Mucosa of rectum (tissue), 2 donors: ENCODE measurements around the gene CALY.

ENCODE experiments used
- H3K27ac ChIP-seq, 2 donors: one replicate each; pipeline ENCODE4 v1.7.0; 2013; ENCODE audit warnings: inconsistent platforms in 2 of 2, low read depth in 2 of 2, low read length in 2 of 2
- H3K27me3 ChIP-seq, 2 donors: one replicate each; pipeline ENCODE4 v1.7.0; 2013; ENCODE audit warnings: low read length in 2 of 2; ENCODE audit not compliant: control insufficient read depth in 2 of 2, insufficient read depth in 2 of 2
- H3K36me3 ChIP-seq, 2 donors: one replicate each; pipeline ENCODE4 v1.7.0; 2013; ENCODE audit warnings: low read length in 2 of 2; ENCODE audit not compliant: control insufficient read depth in 2 of 2, insufficient read depth in 2 of 2
- H3K4me1 ChIP-seq, 2 donors: one replicate each; pipeline ENCODE4 v1.7.0; 2013; ENCODE audit warnings: low read length in 2 of 2, mild to moderate bottlenecking in 1 of 2; ENCODE audit not compliant: control insufficient read depth in 2 of 2, insufficient read depth in 2 of 2
- H3K4me3 ChIP-seq, 2 donors: one replicate each; pipeline ENCODE4 v1.7.0; 2013; ENCODE audit warnings: low read length in 2 of 2
- H3K9ac ChIP-seq, 2 donors: one replicate each; pipeline ENCODE4 v1.7.0; 2013; ENCODE audit warnings: low read length in 2 of 2, low read depth in 1 of 2, mild to moderate bottlenecking in 1 of 2
- H3K9me3 ChIP-seq, 2 donors: one replicate each; pipeline ENCODE4 v1.7.0; 2013; ENCODE audit warnings: low read length in 2 of 2; ENCODE audit not compliant: control insufficient read depth in 2 of 2
- donor health status: healthy.
- donor health status: Normal muscosa, but diverticular disease.

Gene CALY

GRCh38 chr10:133366130-133366478, 29.4 kb upstream of the CALY start:
- Histone ChIP-seq H3K4me3 (no peak overlapping the region), H3K36me3 (peaks cover 44 to 64% of the 10 kb centered on the region in 2 donors), H3K9me3 (no peaks in the 10 kb centered on the region), H3K27me3 (no peaks in the 10 kb centered on the region), H3K27ac (no peak overlapping the region), H3K4me1 (peaks cover 7 to 15% of the 10 kb centered on the region in 2 donors), H3K9ac (no peak overlapping the region)

- Histone ChIP-seq H3K27me3 (no peaks in the 10 kb centered on the region), H3K36me3 (peaks cover 44 to 64% of the 10 kb centered on the region in 2 donors), H3K27ac (peak overlapping the region in 1 of 2 donors; percentile 67), H3K4me1 (peaks cover 10 to 20% of the 10 kb centered on the region in 2 donors), H3K4me3 (no peak overlapping the region), H3K9ac (no peak overlapping the region), H3K9me3 (no peaks in the 10 kb centered on the region)
Observed at GRCh38 chr10:133365461-133366129, 28.9 kb upstream of the CALY start.

- peaks cover 17 to 27% of the 10 kb centered on the region in 2 donors for H3K4me1 ChIP-seq
- no peaks in the 10 kb centered on the region for H3K27me3 ChIP-seq
- peak overlapping the region; percentile 4 to 67 for H3K27ac ChIP-seq
- no peaks in the 10 kb centered on the region for H3K9me3 ChIP-seq
- peaks cover 38 to 58% of the 10 kb centered on the region in 2 donors for H3K36me3 ChIP-seq
- H3K4me3 ChIP-seq: no peak overlapping the region
- no peak overlapping the region for H3K9ac ChIP-seq
Observed at GRCh38 chr10:133364645-133365431, 28.1 kb upstream of the CALY start.

- no peaks in the 10 kb centered on the region for H3K27me3 ChIP-seq
- no peak overlapping the region for H3K4me3 ChIP-seq
- peaks cover 19 to 28% of the 10 kb centered on the region in 2 donors for H3K4me1 ChIP-seq
- no peak overlapping the region for H3K9ac ChIP-seq
- peaks cover 24 to 41% of the 10 kb centered on the region in 2 donors for H3K36me3 ChIP-seq
- H3K27ac ChIP-seq: no peak overlapping the region
- H3K9me3 ChIP-seq: no peaks in the 10 kb centered on the region
Observed at GRCh38 chr10:133362846-133363245, 26.1 kb upstream of the CALY start.

- Histone ChIP-seq H3K9ac (no peak overlapping the region), H3K27ac (no peak overlapping the region), H3K4me3 (no peak overlapping the region), H3K4me1 (peaks cover 19 to 32% of the 10 kb centered on the region in 2 donors), H3K27me3 (no peaks in the 10 kb centered on the region), H3K36me3 (peaks cover 23 to 40% of the 10 kb centered on the region in 2 donors), H3K9me3 (no peaks in the 10 kb centered on the region)
Observed at GRCh38 chr10:133361773-133362441, 25.2 kb upstream of the CALY start.

GRCh38 chr10:133361227-133361626, 24.5 kb upstream of the CALY start:
- no peak overlapping the region for H3K4me3 ChIP-seq
- no peak overlapping the region for H3K9ac ChIP-seq
- H3K27ac ChIP-seq: no peak overlapping the region
- no peaks in the 10 kb centered on the region for H3K27me3 ChIP-seq
- peaks cover 20 to 34% of the 10 kb centered on the region in 2 donors for H3K36me3 ChIP-seq
- peaks cover 25 to 39% of the 10 kb centered on the region in 2 donors for H3K4me1 ChIP-seq
- no peaks in the 10 kb centered on the region for H3K9me3 ChIP-seq

- Histone ChIP-seq H3K36me3 (peaks cover 10 to 23% of the 10 kb centered on the region in 2 donors), H3K4me3 (no peak overlapping the region), H3K27me3 (no peaks in the 10 kb centered on the region), H3K9ac (no peak overlapping the region), H3K27ac (peak overlapping the region in 1 of 2 donors; percentile 5), H3K4me1 (peaks cover 20 to 32% of the 10 kb centered on the region in 2 donors), H3K9me3 (no peaks in the 10 kb centered on the region)
Observed at GRCh38 chr10:133359972-133360610, 23.4 kb upstream of the CALY start.

GRCh38 chr10:133359554-133359971, 22.9 kb upstream of the CALY start:
- peaks cover 18 to 27% of the 10 kb centered on the region in 2 donors for H3K4me1 ChIP-seq
- no peak overlapping the region for H3K9ac ChIP-seq
- no peak overlapping the region for H3K4me3 ChIP-seq
- H3K27me3 ChIP-seq: no peaks in the 10 kb centered on the region
- H3K27ac ChIP-seq: peak overlapping the region; percentile 0 to 5
- H3K36me3 ChIP-seq: peaks cover 10 to 18% of the 10 kb centered on the region in 2 donors
- no peaks in the 10 kb centered on the region for H3K9me3 ChIP-seq

- peaks cover 18 to 25% of the 10 kb centered on the region in 2 donors for H3K4me1 ChIP-seq
- H3K36me3 ChIP-seq: peaks cover 10 to 16% of the 10 kb centered on the region in 2 donors
- no peaks in the 10 kb centered on the region for H3K9me3 ChIP-seq
- H3K9ac ChIP-seq: no peak overlapping the region
- H3K27me3 ChIP-seq: no peaks in the 10 kb centered on the region
- H3K27ac ChIP-seq: no peak overlapping the region
- no peak overlapping the region for H3K4me3 ChIP-seq
Observed at GRCh38 chr10:133358925-133359310, 22.2 kb upstream of the CALY start.
